Parathyroid adenoma (tissue), 2 donors: ENCODE results near the gene PRELID2.
A peak's percentile ranks its signal among the peaks of the same experiment; 100 is the strongest.

ENCODE experiments used
- H2AFZ ChIP-seq: fragments of 300-600 bp; sonication (generic); one replicate; pipeline ENCODE4 v1.7.0; 2017; ENCODE audit warnings: antibody characterized with exemption, mild to moderate bottlenecking
- H3K27ac ChIP-seq: fragments of 300-600 bp; sonication (generic); one replicate; pipeline ENCODE4 v1.7.0; 2017
- H3K27me3 ChIP-seq: fragments of 300-600 bp; sonication (generic); one replicate; pipeline ENCODE4 v1.7.0; 2017; ENCODE audit warnings: low read length; ENCODE audit not compliant: control insufficient read depth, insufficient read depth
- H3K36me3 ChIP-seq: fragments of 300-600 bp; sonication (generic); one replicate; pipeline ENCODE4 v1.7.0; 2017; ENCODE audit warnings: low read length; ENCODE audit not compliant: control insufficient read depth, insufficient read depth
- H3K4me1 ChIP-seq: fragments of 300-600 bp; sonication (generic); one replicate; pipeline ENCODE4 v1.7.0; 2017; ENCODE audit warnings: control low read depth
- H3K4me2 ChIP-seq: fragments of 300-600 bp; sonication (generic); one replicate; pipeline ENCODE4 v1.7.0; 2017; ENCODE audit warnings: low read length
- H3K4me3 ChIP-seq: fragments of 300-600 bp; sonication (generic); one replicate; pipeline ENCODE4 v1.7.0; 2017; ENCODE audit warnings: low read depth, low read length
- H3K79me2 ChIP-seq: fragments of 300-600 bp; sonication (generic); one replicate; pipeline ENCODE4 v1.7.0; 2017; ENCODE audit warnings: control low read depth
- H3K9ac ChIP-seq: fragments of 300-600 bp; sonication (generic); one replicate; pipeline ENCODE4 v1.7.0; 2017; ENCODE audit warnings: mild to moderate bottlenecking
- H3K9me3 ChIP-seq: fragments of 300-600 bp; sonication (generic); one replicate; pipeline ENCODE4 v1.7.0; 2017; ENCODE audit warnings: low read length; ENCODE audit not compliant: control insufficient read depth
- CTCF ChIP-seq: fragments of 300-600 bp; sonication (generic); IDR thresholded peaks from one replicate; pipeline ENCODE4 v1.7.0; 2017; ENCODE audit warnings: antibody characterized with exemption, mild to moderate bottlenecking
- donor health status: primary hyperparathyroidism.

Gene PRELID2

GRCh38 chr5:145835848-145836239, 702 bp upstream of the PRELID2 start:
- H3K79me2 ChIP-seq, result no peaks in the 10 kb centered on the region
- H3K4me2 ChIP-seq, result peak overlapping the region; percentile 97
- peak overlapping the region; percentile 85 for H3K4me3 ChIP-seq
- H2AFZ ChIP-seq, result peak overlapping the region; percentile 89
- H3K27ac ChIP-seq, result peak overlapping the region; percentile 64
- H3K9me3 ChIP-seq, result no peaks in the 10 kb centered on the region
- no peaks in the 10 kb centered on the region for H3K36me3 ChIP-seq
- H3K4me1 ChIP-seq, result no peaks in the 10 kb centered on the region
- no peak for TF ChIP-seq CTCF
- H3K9ac ChIP-seq, result peak overlapping the region; percentile 38
- H3K27me3 ChIP-seq, result no peaks in the 10 kb centered on the region

- H3K4me1 ChIP-seq, result no peaks in the 10 kb centered on the region
- no peaks in the 10 kb centered on the region for H3K27me3 ChIP-seq
- no peak for TF ChIP-seq CTCF
- peak overlapping the region; percentile 85 for H3K4me3 ChIP-seq
- peak overlapping the region; percentile 97 for H3K4me2 ChIP-seq
- peak overlapping the region; percentile 64 for H3K27ac ChIP-seq
- peak overlapping the region; percentile 89 for H2AFZ ChIP-seq
- H3K9ac ChIP-seq, result peak overlapping the region; percentile 5
- no peaks in the 10 kb centered on the region for H3K36me3 ChIP-seq
- no peaks in the 10 kb centered on the region for H3K79me2 ChIP-seq
- H3K9me3 ChIP-seq, result no peaks in the 10 kb centered on the region
These were observed 607 bp downstream of the PRELID2 start for GRCh38 chr5:145834554-145834916.

DNA sequence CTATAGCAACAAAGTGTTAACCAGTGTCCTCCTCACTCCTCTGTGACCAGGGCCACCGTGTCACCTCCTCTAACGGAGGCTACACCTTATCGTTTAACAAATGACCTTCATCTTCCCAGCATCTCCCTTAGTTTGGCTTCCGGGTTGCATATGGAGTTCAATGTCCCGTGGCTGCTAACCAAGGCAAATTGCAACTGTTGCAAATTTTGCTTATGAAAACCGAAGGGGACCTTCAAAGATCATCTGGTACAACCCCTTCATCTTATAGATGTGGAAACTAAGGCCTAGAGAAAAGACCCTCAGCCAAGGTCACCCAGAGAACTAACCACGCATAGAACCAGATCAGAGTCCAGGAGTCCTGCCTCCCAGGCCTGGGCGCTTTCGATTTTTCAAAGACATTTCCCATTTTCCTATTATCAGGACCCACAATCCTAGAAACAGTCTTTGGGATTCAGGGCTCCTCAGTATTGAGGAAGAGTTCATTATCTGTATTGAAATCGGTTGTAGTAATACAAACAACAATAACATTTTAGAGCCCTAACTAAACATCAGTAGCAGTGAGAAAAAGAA, 1.4 kb downstream of the PRELID2 start:
- TF ChIP-seq CTCF, result no peak
- no peaks in the 10 kb centered on the region for H3K79me2 ChIP-seq
- no peaks in the 10 kb centered on the region for H3K27me3 ChIP-seq
- H3K4me2 ChIP-seq, result no peak overlapping the region
- H3K4me3 ChIP-seq, result no peak overlapping the region
- H2AFZ ChIP-seq, result peak overlapping the region; percentile 6
- H3K27ac ChIP-seq, result no peak overlapping the region
- no peaks in the 10 kb centered on the region for H3K9me3 ChIP-seq
- H3K36me3 ChIP-seq, result no peaks in the 10 kb centered on the region
- H3K9ac ChIP-seq, result no peak overlapping the region
- H3K4me1 ChIP-seq, result no peaks in the 10 kb centered on the region

- Histone ChIP-seq H3K4me3 (no peak overlapping the region), H3K27me3 (no peaks in the 10 kb centered on the region), H2AFZ (no peak overlapping the region), H3K79me2 (no peaks in the 10 kb centered on the region), H3K9ac (no peak overlapping the region), H3K27ac (no peak overlapping the region), H3K36me3 (no peaks in the 10 kb centered on the region), H3K4me1 (no peaks in the 10 kb centered on the region), H3K9me3 (no peaks in the 10 kb centered on the region), H3K4me2 (no peak overlapping the region)
- TF ChIP-seq CTCF, result no peak
These were observed 4.5 kb downstream of the PRELID2 start for GRCh38 chr5:145830594-145830993.

DNA sequence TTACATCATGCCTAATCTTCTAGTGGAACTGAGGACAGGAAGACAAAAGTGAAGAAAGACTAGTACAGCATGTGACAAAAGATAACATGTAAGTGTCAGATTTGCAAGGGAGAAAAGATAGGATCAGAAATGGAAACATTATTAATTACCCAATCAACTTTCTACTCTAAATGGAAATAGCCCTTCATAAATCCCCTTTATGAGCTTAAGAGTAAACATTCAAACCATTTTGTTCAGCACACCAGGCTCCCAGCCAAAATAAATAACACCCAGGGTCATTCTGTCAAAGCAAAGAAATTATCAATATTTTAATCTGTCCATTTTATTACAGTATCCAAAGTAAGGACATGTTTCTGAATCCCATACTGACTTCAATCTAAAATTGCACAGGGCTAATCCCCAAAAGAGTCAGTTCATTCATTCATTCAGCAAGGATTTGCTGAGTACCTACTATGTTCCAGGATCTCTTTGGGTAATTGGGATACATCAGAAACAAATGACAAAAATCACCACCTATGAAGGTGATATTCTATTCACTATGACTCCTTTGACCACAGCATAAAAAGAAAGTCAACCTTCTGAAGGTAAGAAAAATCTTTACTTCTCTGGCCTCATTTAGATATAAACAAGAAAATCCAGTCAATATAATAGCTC, 5.3 kb downstream of the PRELID2 start:
- Histone ChIP-seq H3K79me2 (no peaks in the 10 kb centered on the region), H3K9me3 (no peaks in the 10 kb centered on the region), H3K27me3 (no peaks in the 10 kb centered on the region), H2AFZ (no peak overlapping the region), H3K4me1 (no peaks in the 10 kb centered on the region), H3K4me3 (no peak overlapping the region), H3K27ac (no peak overlapping the region), H3K4me2 (no peak overlapping the region), H3K36me3 (no peaks in the 10 kb centered on the region), H3K9ac (no peak overlapping the region)
- TF ChIP-seq CTCF, result no peak
